ENCODE results near the gene SPTBN5.

DNA sequence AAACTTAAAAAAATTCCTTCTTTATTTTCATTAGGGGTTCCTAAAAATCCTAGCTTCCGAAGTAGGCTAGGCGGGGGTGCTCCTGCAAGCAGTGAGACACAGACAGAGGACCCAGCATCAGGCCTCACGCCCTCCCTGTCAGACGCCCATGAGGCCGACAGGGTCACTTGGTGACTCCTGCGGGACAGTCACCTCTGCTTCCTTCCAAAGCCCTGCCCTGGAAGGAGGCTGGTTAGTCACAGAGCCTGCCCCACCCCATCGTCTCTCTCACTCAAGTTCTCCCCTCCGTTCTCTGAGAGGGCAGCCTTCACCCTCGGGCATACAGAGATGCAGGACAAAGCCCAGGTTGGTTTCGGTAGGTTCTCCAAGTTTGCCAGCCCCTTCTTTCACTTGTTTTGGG lies 39.9 kb upstream of the SPTBN5 start:
- TF ChIP-seq, protein P1, sequence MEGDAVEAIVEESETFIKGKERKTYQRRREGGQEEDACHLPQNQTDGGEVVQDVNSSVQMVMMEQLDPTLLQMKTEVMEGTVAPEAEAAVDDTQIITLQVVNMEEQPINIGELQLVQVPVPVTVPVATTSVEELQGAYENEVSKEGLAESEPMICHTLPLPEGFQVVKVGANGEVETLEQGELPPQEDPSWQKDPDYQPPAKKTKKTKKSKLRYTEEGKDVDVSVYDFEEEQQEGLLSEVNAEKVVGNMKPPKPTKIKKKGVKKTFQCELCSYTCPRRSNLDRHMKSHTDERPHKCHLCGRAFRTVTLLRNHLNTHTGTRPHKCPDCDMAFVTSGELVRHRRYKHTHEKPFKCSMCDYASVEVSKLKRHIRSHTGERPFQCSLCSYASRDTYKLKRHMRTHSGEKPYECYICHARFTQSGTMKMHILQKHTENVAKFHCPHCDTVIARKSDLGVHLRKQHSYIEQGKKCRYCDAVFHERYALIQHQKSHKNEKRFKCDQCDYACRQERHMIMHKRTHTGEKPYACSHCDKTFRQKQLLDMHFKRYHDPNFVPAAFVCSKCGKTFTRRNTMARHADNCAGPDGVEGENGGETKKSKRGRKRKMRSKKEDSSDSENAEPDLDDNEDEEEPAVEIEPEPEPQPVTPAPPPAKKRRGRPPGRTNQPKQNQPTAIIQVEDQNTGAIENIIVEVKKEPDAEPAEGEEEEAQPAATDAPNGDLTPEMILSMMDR (conservative IDR thresholded peaks at IDR 0.05; ENCODE audit: low read depth in 2 of 2): no peak
- no peak for TF ChIP-seq EZH2 (IDR thresholded peaks at IDR 0.05; ENCODE audit: low read depth, unreplicated experiment)
- no peak for TF ChIP-seq REST (IDR thresholded peaks at IDR 0.05; ENCODE audit: unreplicated experiment)
- TF ChIP-seq POLR2AphosphoS5 (IDR thresholded peaks at IDR 0.05; ENCODE audit: low read depth): no peak
